Activated CD8-positive, alpha-beta memory T cell treated with anti-CD3 and anti-CD28 coated beads for 1 hour (primary cell): ENCODE results near the gene DHPS.
"Not testable (repeated sequence)": the region's sequence is repeated elsewhere in the genome, so short reads cannot be mapped to it uniquely, and the experiment has no call there.

ENCODE experiments used
- DNase-seq, 2 donors: peaks; one replicate each; pipeline ENCODE4 v3.0.0-alpha.2; 2020; ENCODE audit warnings: low read depth in 1 of 2; ENCODE audit errors: extremely low read depth in 1 of 2

Gene DHPS

DNA sequence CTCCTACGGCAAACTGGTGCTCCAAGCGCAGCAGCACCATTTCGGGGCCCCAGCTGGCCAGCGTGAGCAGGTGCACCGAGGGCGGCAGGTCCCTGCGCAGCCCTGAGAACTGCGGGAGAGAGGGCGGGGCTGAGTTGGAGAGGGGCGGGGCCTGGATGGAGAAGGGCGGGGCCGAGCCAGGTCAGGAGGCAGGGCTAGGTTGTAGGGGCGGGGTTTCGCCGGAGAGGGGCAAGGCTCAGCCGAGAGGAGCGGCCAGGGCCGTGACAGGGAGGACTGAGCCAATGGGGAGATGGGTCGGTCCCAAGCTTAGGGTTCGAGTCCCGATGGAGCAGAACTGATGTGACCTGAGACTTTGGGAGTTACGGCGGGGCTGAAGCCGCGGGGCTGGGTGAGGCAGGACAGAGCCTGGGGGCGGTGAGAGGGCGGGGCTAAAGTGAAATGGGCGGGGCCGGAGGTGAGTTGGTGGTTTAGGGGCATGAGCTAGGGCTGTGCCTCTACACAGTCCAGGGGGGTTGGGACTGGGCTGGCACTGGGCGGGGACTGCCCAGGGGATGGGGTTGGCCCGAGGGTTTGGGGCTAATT lies 34.1 kb downstream of the DHPS start:
- DNase-seq: no peak

- DNase-seq: no peak
These were observed 34.6 kb downstream of the DHPS start for GRCh38 chr19:12647047-12647446.

GRCh38 chr19:12646551-12646950 lies 35.1 kb downstream of the DHPS start:
- DNase-seq: no peak

DNA sequence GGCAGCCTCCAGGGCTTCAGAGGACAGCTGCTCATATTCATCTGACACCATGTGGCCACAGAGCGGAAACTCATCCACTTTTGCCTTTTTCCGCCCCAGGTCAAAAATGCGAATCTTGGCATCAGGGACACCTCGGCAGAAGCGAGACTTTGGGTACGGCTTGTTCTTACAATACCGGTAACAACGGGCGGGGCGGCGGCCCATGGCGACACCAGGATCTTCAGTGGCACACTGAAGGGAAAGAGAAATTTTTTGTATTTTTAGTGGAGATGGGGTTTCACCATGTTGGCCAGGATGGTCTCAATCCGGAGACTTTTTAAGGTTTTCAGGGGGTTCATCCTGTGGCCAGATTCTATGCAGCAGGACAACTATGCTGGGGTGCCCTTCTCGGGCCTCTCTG lies 38.0 kb downstream of the DHPS start:
- not testable (repeated sequence) for DNase-seq

- no peak for DNase-seq
These were observed 39.2 kb downstream of the DHPS start for GRCh38 chr19:12642506-12642905.

- no peak for DNase-seq
These were observed 40.2 kb downstream of the DHPS start for GRCh38 chr19:12641456-12641855.

DNA sequence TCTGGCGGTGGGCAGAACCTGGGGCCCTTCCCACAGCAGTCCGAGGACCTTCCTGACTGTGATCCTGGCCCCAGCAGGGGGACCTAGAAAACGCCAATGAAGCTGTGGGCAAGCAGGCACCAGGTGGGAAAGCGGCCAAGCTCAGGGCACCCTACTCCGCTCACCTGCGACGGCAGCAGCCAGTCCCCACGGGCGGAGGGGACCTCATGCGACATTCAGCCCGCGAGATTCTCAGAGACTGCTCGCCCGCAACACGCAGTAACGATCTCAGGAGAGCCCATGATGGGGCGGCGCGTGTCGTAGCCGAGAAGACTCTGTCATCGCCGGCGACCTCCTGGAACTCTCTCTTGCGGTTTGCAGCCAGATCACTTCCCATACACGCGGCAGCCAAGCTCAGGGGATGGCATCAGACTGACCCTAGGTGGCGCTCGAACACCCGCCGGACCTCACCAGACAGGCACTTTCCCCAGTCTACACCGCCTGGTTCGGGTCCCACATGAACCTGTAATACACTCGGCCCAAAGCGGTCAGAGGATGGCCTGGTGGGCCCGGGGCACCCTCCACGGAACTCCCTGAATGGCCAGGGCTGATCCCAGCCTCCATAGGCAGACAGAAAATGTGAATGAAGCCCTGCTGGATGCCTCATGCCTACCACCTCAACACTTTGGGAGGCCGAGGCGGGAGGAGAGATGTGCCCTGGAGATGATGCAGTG lies 41.6 kb downstream of the DHPS start:
- peak; percentile 72 to 75 for DNase-seq

- DNase-seq: no peak
These were observed 43.0 kb downstream of the DHPS start for GRCh38 chr19:12638611-12639182.

DNA sequence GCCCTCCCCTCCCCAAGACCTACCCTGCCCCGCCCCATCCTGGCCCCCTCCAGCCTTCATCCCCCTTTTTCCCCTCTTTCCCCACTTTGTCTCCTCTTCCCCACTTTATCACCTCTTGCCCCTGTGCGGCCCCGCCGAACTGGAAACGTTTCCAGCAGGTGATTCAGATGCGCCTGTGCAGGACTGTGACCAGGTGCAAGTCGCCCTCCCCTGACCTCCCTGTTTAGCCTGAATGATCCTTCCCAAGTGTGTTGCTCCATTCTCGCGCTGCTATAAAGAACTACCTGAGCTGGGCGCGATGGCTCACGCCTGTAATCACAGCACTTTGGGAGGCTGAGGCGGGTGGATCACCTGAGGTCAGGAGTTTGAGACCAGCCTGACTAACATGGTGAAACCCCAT lies 45.0 kb downstream of the DHPS start:
- no peak for DNase-seq

GRCh38 chr19:12629215-12629614 lies 52.5 kb downstream of the DHPS start:
- no peak for DNase-seq

- DNase-seq: no peak
These were observed 53.3 kb downstream of the DHPS start for GRCh38 chr19:12628040-12629022.

- DNase-seq: no peak
These were observed 54.7 kb downstream of the DHPS start for GRCh38 chr19:12626958-12627357.
